ENCODE data around the gene B3GAT3. TPM values are rescaled to one million over a fixed set of nuclear protein-coding genes. Genes with fewer than 3 reads are reported as not detected.

Gene B3GAT3
- total and polyA plus RNA-seq, 3 donors from 2014 or later = 36.6 to 69.2 (median 66.4) TPM

- Histone ChIP-seq H3K4me3 (no peak overlapping the region), H3K27me3 (no peaks in the 10 kb centered on the region), H3K4me1 (peaks cover 25% of the 10 kb centered on the region), H3K27ac (peak overlapping the region; percentile 96 to 98), H3K9me3 (no peaks in the 10 kb centered on the region), H3K36me3 (ENCODE audit: low read depth, missing control alignments) (no peaks in the 10 kb centered on the region)
- WGBS, 2 donors = 24 to 36% methylated on average over 7 of the region's 7 CpGs
- no peak for TF ChIP-seq POLR2A (IDR thresholded peaks at IDR 0.05)
- TF ChIP-seq, protein P1, sequence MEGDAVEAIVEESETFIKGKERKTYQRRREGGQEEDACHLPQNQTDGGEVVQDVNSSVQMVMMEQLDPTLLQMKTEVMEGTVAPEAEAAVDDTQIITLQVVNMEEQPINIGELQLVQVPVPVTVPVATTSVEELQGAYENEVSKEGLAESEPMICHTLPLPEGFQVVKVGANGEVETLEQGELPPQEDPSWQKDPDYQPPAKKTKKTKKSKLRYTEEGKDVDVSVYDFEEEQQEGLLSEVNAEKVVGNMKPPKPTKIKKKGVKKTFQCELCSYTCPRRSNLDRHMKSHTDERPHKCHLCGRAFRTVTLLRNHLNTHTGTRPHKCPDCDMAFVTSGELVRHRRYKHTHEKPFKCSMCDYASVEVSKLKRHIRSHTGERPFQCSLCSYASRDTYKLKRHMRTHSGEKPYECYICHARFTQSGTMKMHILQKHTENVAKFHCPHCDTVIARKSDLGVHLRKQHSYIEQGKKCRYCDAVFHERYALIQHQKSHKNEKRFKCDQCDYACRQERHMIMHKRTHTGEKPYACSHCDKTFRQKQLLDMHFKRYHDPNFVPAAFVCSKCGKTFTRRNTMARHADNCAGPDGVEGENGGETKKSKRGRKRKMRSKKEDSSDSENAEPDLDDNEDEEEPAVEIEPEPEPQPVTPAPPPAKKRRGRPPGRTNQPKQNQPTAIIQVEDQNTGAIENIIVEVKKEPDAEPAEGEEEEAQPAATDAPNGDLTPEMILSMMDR (IDR thresholded peaks at IDR 0.05) = no peak
- intact Hi-C loops (cut with DNase I; ENCODE audit: low total_unique reads) = no loop called here
- DNase-seq = peak; percentile 95
Observed at GRCh38 chr11:62599069-62599696, 22.6 kb downstream of the B3GAT3 start.

DNA sequence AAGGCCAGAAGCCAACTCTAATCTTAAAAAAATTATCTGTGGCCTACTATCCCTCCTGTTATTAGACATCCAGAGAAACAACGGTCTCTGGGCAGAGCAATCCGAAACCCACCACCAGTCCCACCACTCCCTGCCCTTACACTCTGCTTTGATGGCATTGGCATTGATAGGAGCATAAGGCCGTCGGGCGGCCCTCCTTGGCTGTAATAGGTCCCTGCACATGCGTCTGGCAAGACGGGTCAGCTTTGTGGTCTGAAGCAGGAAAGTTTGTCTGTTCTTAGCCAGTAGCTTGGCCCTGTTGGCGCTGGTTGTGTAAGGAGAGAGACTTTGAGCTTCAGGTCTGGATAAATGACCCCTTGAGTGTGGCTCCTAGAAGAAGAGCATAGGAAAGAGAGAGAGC lies 26.7 kb downstream of the B3GAT3 start:
- intact Hi-C loops (cut with DNase I; ENCODE audit: low total_unique reads) = no loop called here
- TF ChIP-seq, protein P1 (IDR thresholded peaks at IDR 0.05) = no peak
- TF ChIP-seq POLR2A (IDR thresholded peaks at IDR 0.05) = no peak
- 80 to 87% methylated on average over 8 of the region's 8 CpGs for WGBS, 2 donors
- no peak for DNase-seq
- Histone ChIP-seq H3K4me3 (no peak overlapping the region), H3K27me3 (no peaks in the 10 kb centered on the region), H3K27ac (no peak overlapping the region), H3K9me3 (no peaks in the 10 kb centered on the region), H3K36me3 (ENCODE audit: low read depth, missing control alignments) (no peaks in the 10 kb centered on the region), H3K4me1 (peaks cover 33% of the 10 kb centered on the region)

DNA sequence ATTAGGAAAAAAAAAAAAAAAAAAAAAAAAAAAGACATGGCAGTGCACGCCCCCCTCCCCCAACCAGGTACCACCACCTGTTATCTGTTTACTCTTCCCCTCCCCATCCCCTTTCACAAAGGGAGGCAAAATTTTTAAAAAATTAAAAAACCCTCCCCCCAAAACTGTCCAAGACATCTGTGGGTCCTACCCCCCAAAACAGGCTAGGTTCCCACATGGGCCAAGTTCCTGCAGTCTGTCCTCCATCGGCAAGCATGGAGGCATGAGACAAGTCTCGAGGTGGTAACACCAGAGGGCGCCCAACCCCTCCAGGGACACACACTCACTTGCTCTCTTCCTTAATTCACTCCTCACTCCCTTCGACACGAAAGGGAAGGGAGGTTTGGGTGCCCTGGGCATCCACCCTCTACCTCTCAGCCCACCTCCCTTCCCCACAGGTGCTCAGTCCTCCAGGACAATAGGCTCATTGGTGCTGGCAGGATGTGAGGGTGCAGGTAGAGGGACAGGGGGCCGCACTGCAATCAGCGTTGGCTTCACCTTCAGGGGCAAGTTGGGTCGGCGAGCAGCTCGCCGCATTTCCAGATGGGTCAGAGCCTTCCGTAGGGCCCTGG lies 28.2 kb downstream of the B3GAT3 start:
- no peak overlapping the region for H3K27ac ChIP-seq
- TF ChIP-seq POLR2A (IDR thresholded peaks at IDR 0.05) = no peak
- TF ChIP-seq, protein P1 (IDR thresholded peaks at IDR 0.05) = peak in 2 of 3 experiments; percentile 24 to 32
- no peaks in the 10 kb centered on the region for H3K27me3 ChIP-seq
- peaks cover 22% of the 10 kb centered on the region for H3K4me1 ChIP-seq
- 60 to 66% methylated on average over 11 to 13 of the region's 13 CpGs for WGBS, 2 donors
- intact Hi-C loops (cut with DNase I; ENCODE audit: low total_unique reads) = no loop called here
- no peak overlapping the region for H3K4me3 ChIP-seq
- DNase-seq = peak; percentile 83
- H3K36me3 ChIP-seq (ENCODE audit: low read depth, missing control alignments) = no peaks in the 10 kb centered on the region
- H3K9me3 ChIP-seq = no peaks in the 10 kb centered on the region

DNA sequence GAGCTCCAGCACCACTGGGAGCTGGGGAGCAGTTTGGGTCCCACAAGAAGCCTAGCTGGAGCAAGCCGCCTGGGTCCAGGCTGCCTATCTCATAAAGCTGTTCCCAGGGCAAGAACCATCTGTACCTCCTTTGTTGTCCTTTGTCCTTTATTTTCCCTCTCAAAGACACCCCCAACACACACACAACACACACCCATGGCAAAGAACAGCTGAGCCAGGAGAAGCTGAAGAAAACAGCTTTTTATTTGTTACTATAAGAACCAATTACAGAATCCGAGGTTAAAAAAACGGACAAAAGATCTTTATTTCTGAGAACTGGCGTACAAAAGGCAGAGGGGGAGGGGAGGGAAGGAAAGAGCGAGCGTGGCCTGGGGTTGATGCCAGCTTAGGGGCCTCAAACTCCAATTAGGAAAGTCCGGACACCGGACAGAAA lies 28.8 kb downstream of the B3GAT3 start:
- Histone ChIP-seq H3K27ac (peak overlapping the region; percentile 87 to 92), H3K4me1 (peaks cover 21% of the 10 kb centered on the region), H3K27me3 (no peaks in the 10 kb centered on the region), H3K36me3 (ENCODE audit: low read depth, missing control alignments) (no peaks in the 10 kb centered on the region), H3K9me3 (no peaks in the 10 kb centered on the region), H3K4me3 (no peak overlapping the region)
- TF ChIP-seq, protein P1 (IDR thresholded peaks at IDR 0.05) = no peak
- no peak for TF ChIP-seq POLR2A (IDR thresholded peaks at IDR 0.05)
- intact Hi-C loops (cut with DNase I; ENCODE audit: low total_unique reads) = no loop called here
- no peak for DNase-seq
- 64 to 73% methylated on average over 8 of the region's 8 CpGs for WGBS, 2 donors
